Upper lobe of left lung (tissue), 6 donors: ENCODE data around the gene NFAT5. TPM values are rescaled to one million over a fixed set of nuclear protein-coding genes. Genes with fewer than 3 reads are reported as not detected.

Experiments used
- ATAC-seq, 2 donors: fragments of 200-7000 bp; cut with Tn5 transposase; one replicate each; pipeline ENCODE4 v1.9.1; 2022; ENCODE audit warnings: mild to moderate bottlenecking in 2 of 2, moderate library complexity in 2 of 2; ENCODE audit not compliant: low FRiP score in 2 of 2
- DNase-seq, 2 donors: peaks; one replicate each; pipeline ENCODE4 v3.0.0-alpha.2; 2019 to 2020
- H3K27ac ChIP-seq, 4 donors: fragments of 200-600 bp; sonication (generic); one replicate each; pipeline ENCODE4 v1.5.1; 2016 to 2019
- H3K27me3 ChIP-seq, 4 donors: fragments of 200-600 bp; sonication (generic); one replicate each; pipeline ENCODE4 v1.5.1; 2017 to 2019
- H3K36me3 ChIP-seq, 4 donors: fragments of 200-600 bp; sonication (generic); one replicate each; pipeline ENCODE4 v1.5.1; 2016 to 2019
- H3K4me1 ChIP-seq, 4 donors: fragments of 200-600 bp; sonication (generic); one replicate each; pipeline ENCODE4 v1.5.1; 2018 to 2019
- H3K4me3 ChIP-seq, 4 donors: fragments of 200-600 bp; sonication (generic); one replicate each; pipeline ENCODE4 v1.5.1; 2017 to 2019; ENCODE audit warnings: mild to moderate bottlenecking in 2 of 4, moderate library complexity in 1 of 4
- H3K9me3 ChIP-seq, 4 donors: fragments of 200-600 bp; sonication (generic); one replicate each; pipeline ENCODE4 v1.5.1; 2018 to 2019
- EP300 ChIP-seq, 4 donors: sonication (generic); formaldehyde crosslinking; IDR thresholded peaks; one replicate each; pipeline ENCODE4 v1.5.1; 2017; ENCODE audit warnings: antibody characterized with exemption in 4 of 4, control low read depth in 2 of 4
- POLR2A ChIP-seq, 4 donors: fragments of 450-650 bp; IDR thresholded peaks; one replicate each; pipeline ENCODE4 v1.5.1; 2016 to 2017; ENCODE audit warnings: antibody characterized with exemption in 4 of 4, mild to moderate bottlenecking in 2 of 4
- POLR2AphosphoS5 ChIP-seq, 2 donors: sonication (generic); formaldehyde crosslinking; IDR thresholded peaks; one replicate each; pipeline ENCODE4 v1.5.1; 2017; ENCODE audit warnings: antibody characterized with exemption in 2 of 2
- WGBS, 2 donors: methylation state at CpG; one replicate each; pipeline ENCODE4 v1.1.5; 2017 to 2018; 5-methylcytosine and 5-hydroxymethylcytosine counted together
- total RNA-seq, 6 donors: library from RNA; depleted of rRNA in 4 of 6; stranded (reverse); fragments of >200 nt in 4 of 6; gene quantifications; one replicate each; pipeline versions ENCODE4 v1.1.0 to v1.2.1, GENCODE V29; 2016 to 2021
- TF ChIP-seq, protein P1 (sequence below), 6 experiments: fragments of 450-650 bp in 4 of 6; fragments of 200-600 bp in 2 of 6; sonication (generic) in 2 of 6; IDR thresholded peaks; one replicate each; pipeline ENCODE4 v1.5.1; 2016 to 2019; ENCODE audit warnings: antibody characterized with exemption in 6 of 6
- donor health status: DM: no; HTN: no; CAD: no; lungs with moderate emphysema.
- donor health status: DM: no; HTN: yes; CAD: no; lungs with severe emphysema.

Gene NFAT5
- total RNA-seq, 6 donors from 2014 or later = 36.0 to 80.7 (median 50.4) TPM

GRCh38 chr16:69745232-69745612 lies 179.5 kb downstream of the NFAT5 start:
- Histone ChIP-seq H3K27me3 (no peaks in the 10 kb centered on the region), H3K36me3 (peaks cover 25 to 96% (median 83%) of the 10 kb centered on the region in 4 donors), H3K4me3 (no peak overlapping the region), H3K9me3 (no peaks in the 10 kb centered on the region), H3K4me1 (peaks cover 5 to 16% (median 9%) of the 10 kb centered on the region in 4 donors), H3K27ac (no peak overlapping the region)
- ATAC-seq (no peak), DNase-seq (no peak)
- 93 to 97% methylated on average over 11 of the region's 11 CpGs for WGBS, 2 donors
- TF ChIP-seq, protein P1, sequence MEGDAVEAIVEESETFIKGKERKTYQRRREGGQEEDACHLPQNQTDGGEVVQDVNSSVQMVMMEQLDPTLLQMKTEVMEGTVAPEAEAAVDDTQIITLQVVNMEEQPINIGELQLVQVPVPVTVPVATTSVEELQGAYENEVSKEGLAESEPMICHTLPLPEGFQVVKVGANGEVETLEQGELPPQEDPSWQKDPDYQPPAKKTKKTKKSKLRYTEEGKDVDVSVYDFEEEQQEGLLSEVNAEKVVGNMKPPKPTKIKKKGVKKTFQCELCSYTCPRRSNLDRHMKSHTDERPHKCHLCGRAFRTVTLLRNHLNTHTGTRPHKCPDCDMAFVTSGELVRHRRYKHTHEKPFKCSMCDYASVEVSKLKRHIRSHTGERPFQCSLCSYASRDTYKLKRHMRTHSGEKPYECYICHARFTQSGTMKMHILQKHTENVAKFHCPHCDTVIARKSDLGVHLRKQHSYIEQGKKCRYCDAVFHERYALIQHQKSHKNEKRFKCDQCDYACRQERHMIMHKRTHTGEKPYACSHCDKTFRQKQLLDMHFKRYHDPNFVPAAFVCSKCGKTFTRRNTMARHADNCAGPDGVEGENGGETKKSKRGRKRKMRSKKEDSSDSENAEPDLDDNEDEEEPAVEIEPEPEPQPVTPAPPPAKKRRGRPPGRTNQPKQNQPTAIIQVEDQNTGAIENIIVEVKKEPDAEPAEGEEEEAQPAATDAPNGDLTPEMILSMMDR (IDR thresholded peaks at IDR 0.05) = no peak
- no peak for TF ChIP-seq POLR2AphosphoS5 (IDR thresholded peaks at IDR 0.05)
- no peak for TF ChIP-seq EP300 (IDR thresholded peaks at IDR 0.05)
- no peak for TF ChIP-seq POLR2A (IDR thresholded peaks at IDR 0.05)

DNA sequence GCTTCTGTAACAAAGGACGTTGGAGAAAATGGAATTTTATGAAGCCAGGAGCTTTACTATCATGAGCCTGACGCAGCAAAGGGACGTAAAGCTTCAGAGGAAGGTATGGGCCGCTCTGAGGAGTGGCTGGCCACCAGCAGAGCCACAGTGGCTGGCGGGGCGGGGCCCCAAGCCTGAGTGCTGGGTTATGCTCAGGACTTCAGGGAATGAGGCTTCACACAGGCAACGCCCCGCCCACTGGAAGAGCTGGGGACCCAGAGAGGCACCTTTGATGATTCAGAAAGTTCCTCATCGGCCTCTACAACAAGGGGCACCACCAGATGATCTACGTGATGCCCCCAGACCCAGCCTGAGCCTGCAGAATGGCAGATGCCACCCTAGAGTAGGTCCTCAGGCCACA lies 180.2 kb downstream of the NFAT5 start:
- DNase-seq = no peak
- TF ChIP-seq POLR2A (IDR thresholded peaks at IDR 0.05) (no peak), POLR2AphosphoS5 (IDR thresholded peaks at IDR 0.05) (no peak), EP300 (IDR thresholded peaks at IDR 0.05) (no peak)
- TF ChIP-seq, protein P1 (IDR thresholded peaks at IDR 0.05) = no peak
- no peak for ATAC-seq
- Histone ChIP-seq H3K4me1 (peaks cover 5 to 16% (median 9%) of the 10 kb centered on the region in 4 donors), H3K9me3 (no peaks in the 10 kb centered on the region), H3K36me3 (peaks cover 32 to 96% (median 82%) of the 10 kb centered on the region in 4 donors), H3K4me3 (no peak overlapping the region), H3K27me3 (no peaks in the 10 kb centered on the region), H3K27ac (no peak overlapping the region)
- 89 to 92% methylated on average over 8 to 10 of the region's 10 CpGs for WGBS, 2 donors

GRCh38 chr16:69747115-69747514 lies 181.3 kb downstream of the NFAT5 start:
- no peaks in the 10 kb centered on the region for H3K27me3 ChIP-seq
- DNase-seq (no peak), ATAC-seq (no peak)
- no peak overlapping the region for H3K27ac ChIP-seq
- H3K4me3 ChIP-seq = no peak overlapping the region
- no peak for TF ChIP-seq POLR2AphosphoS5 (IDR thresholded peaks at IDR 0.05)
- TF ChIP-seq EP300 (IDR thresholded peaks at IDR 0.05) = no peak
- TF ChIP-seq, protein P1 (IDR thresholded peaks at IDR 0.05) = no peak
- TF ChIP-seq POLR2A (IDR thresholded peaks at IDR 0.05) = no peak
- no peaks in the 10 kb centered on the region for H3K9me3 ChIP-seq
- peaks cover 36 to 96% (median 76%) of the 10 kb centered on the region in 4 donors for H3K36me3 ChIP-seq
- WGBS, 2 donors = 92 to 95% methylated on average over 8 of the region's 8 CpGs
- H3K4me1 ChIP-seq = peaks cover 0 to 5% (median 0%) of the 10 kb centered on the region in 4 donors

DNA sequence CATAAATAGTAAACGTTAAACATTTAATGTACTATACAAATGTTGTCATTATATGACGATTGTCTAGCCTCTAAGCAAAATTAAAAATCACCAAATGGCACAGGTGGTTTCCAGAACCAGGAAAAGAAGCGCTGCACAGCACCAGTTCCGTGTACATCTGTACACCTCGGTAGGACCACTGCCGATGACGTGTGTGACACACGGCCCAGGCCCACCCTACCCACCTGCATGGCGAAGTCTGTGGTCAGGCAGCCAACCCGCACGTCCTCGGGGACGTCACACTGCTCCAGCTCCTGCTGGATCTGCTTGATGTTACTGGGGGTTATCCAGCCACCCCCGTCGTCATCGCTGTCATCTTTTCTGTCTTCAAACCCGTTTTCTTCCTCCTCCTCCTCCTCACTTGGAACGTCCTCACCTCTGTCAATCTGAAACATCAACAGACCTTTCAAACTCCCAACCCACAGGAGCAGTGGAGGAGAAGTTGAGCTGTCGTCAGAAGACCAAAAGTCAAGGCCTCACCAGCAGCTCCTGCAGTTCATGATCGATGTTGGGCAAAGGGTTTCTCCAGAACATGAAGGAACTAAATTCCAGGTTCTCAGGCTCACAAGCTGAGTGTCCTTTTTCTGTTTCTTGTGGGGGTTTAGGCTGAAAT lies 183.1 kb downstream of the NFAT5 start:
- Histone ChIP-seq H3K4me1 (peaks cover 7 to 16% (median 13%) of the 10 kb centered on the region in 4 donors), H3K27me3 (no peaks in the 10 kb centered on the region), H3K4me3 (no peak overlapping the region), H3K36me3 (peaks cover 36 to 85% (median 64%) of the 10 kb centered on the region in 4 donors), H3K27ac (no peak overlapping the region), H3K9me3 (no peaks in the 10 kb centered on the region)
- no peak for TF ChIP-seq POLR2A (IDR thresholded peaks at IDR 0.05)
- TF ChIP-seq, protein P1 (IDR thresholded peaks at IDR 0.05) = no peak
- TF ChIP-seq POLR2AphosphoS5 (IDR thresholded peaks at IDR 0.05) = no peak
- TF ChIP-seq EP300 (IDR thresholded peaks at IDR 0.05) = no peak
- WGBS, 2 donors = 91 to 93% methylated on average over 18 to 20 of the region's 20 CpGs
- DNase-seq (peak in 1 of 2 donors; percentile 52), ATAC-seq (no peak)

DNA sequence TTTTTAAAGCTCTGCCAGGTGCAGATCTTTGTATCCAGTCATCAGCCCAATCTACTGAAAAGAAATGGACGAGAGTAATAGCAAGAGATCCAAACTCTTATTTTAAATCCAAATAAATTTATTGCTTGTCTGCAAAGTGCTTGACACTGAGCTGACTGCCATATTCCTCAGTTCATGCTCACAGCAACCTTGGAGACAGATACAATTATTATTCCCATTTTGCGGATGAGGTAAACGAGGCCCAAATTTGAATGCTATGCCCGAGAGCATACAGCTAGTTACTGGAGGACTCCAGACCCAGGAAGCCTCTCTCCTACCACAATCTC lies 188.3 kb downstream of the NFAT5 start:
- H3K4me3 ChIP-seq = peak overlapping the region; percentile 84 to 94 (median 86)
- no peaks in the 10 kb centered on the region for H3K27me3 ChIP-seq
- peaks cover 3 to 32% (median 24%) of the 10 kb centered on the region in 4 donors for H3K36me3 ChIP-seq
- WGBS, 2 donors = 18 to 20% methylated on average over 4 of the region's 4 CpGs
- no peak for DNase-seq
- no peak for TF ChIP-seq POLR2AphosphoS5 (IDR thresholded peaks at IDR 0.05)
- TF ChIP-seq, protein P1 (IDR thresholded peaks at IDR 0.05) = no peak
- no peak for TF ChIP-seq POLR2A (IDR thresholded peaks at IDR 0.05)
- TF ChIP-seq EP300 (IDR thresholded peaks at IDR 0.05) = no peak
- peak overlapping the region; percentile 77 to 86 (median 82) for H3K27ac ChIP-seq
- no peak for ATAC-seq
- H3K4me1 ChIP-seq = peaks cover 11 to 24% (median 19%) of the 10 kb centered on the region in 4 donors
- H3K9me3 ChIP-seq = no peaks in the 10 kb centered on the region
